Mucosa of stomach (tissue), 1 donor: ENCODE measurements around the gene IGSF23.

Source experiments
- H3K27me3 ChIP-seq: one replicate; pipeline ENCODE4 v1.7.0; 2013; ENCODE audit warnings: mild to moderate bottlenecking, low read length; ENCODE audit not compliant: control insufficient read depth, insufficient read depth
- H3K36me3 ChIP-seq: one replicate; pipeline ENCODE4 v1.7.0; 2013; ENCODE audit warnings: low read length; ENCODE audit not compliant: control insufficient read depth, insufficient read depth
- H3K4me1 ChIP-seq: one replicate; pipeline ENCODE4 v1.7.0; 2013; ENCODE audit warnings: mild to moderate bottlenecking, low read length; ENCODE audit not compliant: control insufficient read depth, insufficient read depth
- H3K4me3 ChIP-seq: one replicate; pipeline ENCODE4 v1.7.0; 2013; ENCODE audit warnings: low read length
- H3K9ac ChIP-seq: one replicate; pipeline ENCODE4 v1.7.0; 2013; ENCODE audit warnings: mild to moderate bottlenecking, low read length, moderate library complexity
- H3K9me3 ChIP-seq: one replicate; pipeline ENCODE4 v1.7.0; 2013; ENCODE audit warnings: mild to moderate bottlenecking, low read length, moderate library complexity; ENCODE audit not compliant: control insufficient read depth
- donor health status: Pancreatic carcinoma.

The IGSF23 gene

DNA sequence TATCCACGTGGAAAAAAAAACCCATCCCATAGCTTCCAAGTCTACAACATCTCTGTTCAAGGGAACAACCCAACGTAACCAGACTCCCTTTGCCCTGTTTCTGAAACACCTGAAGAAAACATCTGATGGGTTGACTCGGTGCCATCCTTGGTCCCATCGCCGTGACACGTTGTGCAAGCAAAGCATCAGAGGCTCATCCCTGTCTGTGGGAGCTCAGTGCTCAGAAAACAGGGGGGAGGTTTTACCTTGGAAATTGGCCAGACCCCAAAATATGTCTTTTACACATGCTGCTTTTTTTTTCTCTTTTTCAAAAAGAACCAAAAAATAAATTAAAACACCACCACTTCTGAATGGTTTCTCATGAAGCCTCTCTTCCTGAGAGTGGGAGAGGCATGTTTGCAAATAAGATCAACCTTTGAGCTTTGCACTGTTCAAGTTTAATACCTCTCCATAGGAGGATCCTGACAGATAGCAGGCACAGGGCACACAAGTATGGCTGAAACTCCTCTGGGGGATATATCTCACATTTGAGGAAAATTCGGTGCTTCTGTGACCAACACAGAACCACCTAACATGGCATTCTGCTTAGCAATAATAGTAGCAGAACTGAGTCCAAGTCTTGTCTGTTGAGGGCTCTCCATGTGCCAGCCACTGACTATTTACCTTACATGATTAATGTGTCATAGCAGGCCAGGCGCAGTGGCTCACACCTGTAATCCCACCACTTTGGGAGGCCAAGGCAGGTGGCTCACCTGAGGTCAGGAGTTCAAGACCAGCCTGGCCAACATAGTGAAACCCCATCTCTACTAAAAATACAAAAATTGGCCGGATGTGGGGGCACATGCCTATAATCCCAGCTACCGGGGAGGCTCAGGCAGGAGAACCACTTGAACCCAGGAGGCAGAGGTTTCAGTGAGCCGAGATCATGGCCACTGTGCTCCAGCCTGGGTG, 23.4 kb downstream of the IGSF23 start:
- Histone ChIP-seq H3K27me3 (no peaks in the 10 kb centered on the region), H3K4me3 (no peak overlapping the region), H3K36me3 (no peaks in the 10 kb centered on the region), H3K4me1 (peaks cover 16% of the 10 kb centered on the region), H3K9me3 (no peaks in the 10 kb centered on the region), H3K9ac (no peak overlapping the region)

DNA sequence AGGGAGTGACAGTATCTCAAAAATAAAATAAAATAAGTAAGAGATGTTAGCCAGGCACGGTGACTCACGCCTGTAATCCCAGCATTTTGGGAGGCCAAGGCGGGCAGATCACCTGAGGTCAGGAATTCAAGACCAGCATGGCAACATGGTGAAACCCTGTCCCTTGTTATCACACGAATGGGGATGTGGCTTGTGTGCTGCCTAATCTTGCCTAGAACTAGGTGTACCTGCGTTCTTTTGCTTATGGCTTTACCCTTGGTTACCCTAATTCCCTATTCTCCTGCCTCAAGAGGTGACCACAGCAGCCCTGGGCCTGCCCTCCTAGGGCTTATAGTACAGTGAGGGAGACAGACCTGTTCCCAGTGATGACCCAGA, 24.0 kb downstream of the IGSF23 start:
- Histone ChIP-seq H3K9me3 (no peaks in the 10 kb centered on the region), H3K9ac (no peak overlapping the region), H3K27me3 (no peaks in the 10 kb centered on the region), H3K4me3 (no peak overlapping the region), H3K36me3 (no peaks in the 10 kb centered on the region), H3K4me1 (peaks cover 16% of the 10 kb centered on the region)

DNA sequence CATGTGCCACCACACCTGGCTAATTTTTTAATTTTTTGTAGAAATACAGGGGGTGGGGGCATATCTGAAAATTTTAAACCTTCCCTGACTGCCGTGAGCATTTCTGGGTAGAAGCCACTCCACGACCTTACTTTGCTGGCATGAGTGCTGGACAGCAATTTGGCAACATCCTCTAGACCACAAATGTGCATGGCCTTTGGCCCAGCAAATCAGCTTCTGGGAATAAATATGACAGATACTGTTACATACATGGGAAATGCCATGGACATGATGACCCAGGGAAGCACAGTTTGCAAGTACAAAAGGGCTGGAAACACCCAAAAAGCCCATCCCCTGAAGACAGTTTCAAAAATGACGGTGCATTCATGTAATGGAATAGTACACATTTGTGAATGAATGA, 27.2 kb downstream of the IGSF23 start:
- Histone ChIP-seq H3K9ac (no peak overlapping the region), H3K27me3 (no peaks in the 10 kb centered on the region), H3K36me3 (no peaks in the 10 kb centered on the region), H3K4me3 (no peak overlapping the region), H3K9me3 (no peaks in the 10 kb centered on the region), H3K4me1 (peaks cover 16% of the 10 kb centered on the region)

DNA sequence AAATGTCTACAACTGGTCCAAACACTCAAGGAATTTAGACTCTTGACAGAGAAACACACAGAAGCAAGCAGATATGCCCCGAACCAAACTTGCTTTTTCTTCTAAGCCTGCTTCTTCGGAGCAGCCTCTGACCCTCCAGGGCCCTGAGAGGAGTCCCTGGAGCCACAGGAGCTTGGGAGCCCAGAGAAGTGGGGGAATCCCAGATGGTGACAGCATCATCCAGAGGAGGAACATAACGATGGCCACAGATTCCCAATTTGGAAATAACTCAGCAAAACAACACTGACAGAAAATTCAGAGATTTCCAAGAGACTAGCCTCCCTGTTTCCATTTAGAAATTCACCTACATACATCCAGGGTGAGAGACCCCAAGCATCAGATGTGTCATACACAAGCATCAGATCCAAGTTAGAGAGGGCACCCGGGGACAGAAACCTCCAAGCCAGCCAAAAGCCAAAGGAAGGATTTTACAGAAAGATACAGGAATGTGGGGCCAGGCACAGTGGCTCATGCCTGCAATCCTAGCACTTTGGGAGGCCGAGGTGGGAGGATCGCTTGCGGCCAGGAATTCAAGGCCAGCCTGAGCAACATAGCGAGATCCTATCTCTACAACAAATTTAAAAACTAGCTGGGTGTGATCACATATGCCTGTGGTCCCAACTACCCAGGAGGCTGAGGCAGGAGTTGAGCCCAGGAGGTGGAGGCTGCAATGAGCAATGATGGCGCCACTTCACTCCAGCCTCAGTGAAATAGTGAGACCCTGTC, 28.3 kb downstream of the IGSF23 start:
- Histone ChIP-seq H3K9me3 (no peaks in the 10 kb centered on the region), H3K27me3 (no peaks in the 10 kb centered on the region), H3K4me1 (peaks cover 11% of the 10 kb centered on the region), H3K4me3 (no peak overlapping the region), H3K9ac (no peak overlapping the region), H3K36me3 (no peaks in the 10 kb centered on the region)

DNA sequence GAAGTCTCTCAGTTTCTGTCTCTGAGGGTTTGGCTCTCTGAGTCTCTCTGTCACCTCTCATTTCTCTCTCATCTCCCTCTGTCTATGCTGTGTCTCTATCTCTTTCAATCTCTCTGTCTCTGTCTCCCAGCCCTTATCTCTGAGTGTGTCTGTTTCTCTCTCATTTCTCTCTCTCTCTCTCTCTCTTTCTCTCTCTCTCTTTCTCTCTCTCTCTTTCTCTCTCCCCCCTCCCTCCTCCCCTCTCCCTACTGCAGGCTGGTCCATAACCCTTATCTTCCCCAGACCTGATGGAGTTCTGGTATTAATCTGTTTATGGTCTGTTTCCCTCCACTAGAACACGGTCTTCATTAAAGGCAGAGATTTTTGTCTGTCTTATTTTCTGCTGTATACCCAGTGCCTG, 29.0 kb downstream of the IGSF23 start:
- no peaks in the 10 kb centered on the region for H3K36me3 ChIP-seq
- no peaks in the 10 kb centered on the region for H3K9me3 ChIP-seq
- no peak overlapping the region for H3K4me3 ChIP-seq
- no peaks in the 10 kb centered on the region for H3K27me3 ChIP-seq
- no peak overlapping the region for H3K9ac ChIP-seq
- H3K4me1 ChIP-seq = peaks cover 4% of the 10 kb centered on the region

DNA sequence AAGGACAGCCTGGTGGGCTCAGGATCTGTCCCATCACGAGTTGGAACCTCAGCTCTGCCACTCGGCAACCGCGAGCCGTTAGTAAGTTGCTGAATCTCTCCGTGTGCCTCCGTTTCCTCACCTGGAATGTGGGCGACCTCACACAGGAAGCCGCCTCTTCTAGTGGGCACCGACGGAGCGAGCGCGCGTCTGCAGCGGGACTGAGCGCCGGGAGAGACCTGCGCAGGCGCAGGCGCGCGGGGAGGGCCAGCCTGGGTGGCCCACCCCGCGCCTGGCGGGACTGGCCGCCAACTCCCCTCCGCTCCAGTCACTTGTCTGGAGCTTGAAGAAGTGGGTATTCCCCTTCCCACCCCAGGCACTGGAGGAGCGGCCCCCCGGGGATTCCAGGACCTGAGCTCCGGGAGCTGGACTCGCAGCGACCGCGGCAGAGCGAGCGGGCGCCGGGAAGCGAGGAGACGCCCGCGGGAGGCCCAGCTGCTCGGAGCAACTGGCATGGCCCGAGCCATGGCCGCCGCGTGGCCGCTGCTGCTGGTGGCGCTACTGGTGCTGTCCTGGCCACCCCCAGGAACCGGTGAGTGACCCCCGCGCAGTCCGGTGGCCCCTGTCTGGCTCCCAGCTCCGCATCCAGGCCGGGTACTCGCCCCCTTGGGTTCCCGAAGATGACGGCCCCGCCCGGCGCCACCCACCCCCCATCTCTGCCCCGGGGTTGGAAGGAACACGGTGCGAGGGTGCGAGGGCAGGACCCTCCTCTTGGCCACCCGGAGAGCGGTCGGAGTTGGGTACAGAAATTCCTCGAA, 30.4 kb downstream of the IGSF23 start, which contains the start of gene PVR:
Gene PVR (plus strand): TSS at position 306 of the 797 bp plus-strand sequence. CDS start 187 bp downstream, at position 493.
- Histone ChIP-seq H3K9me3 (no peaks in the 10 kb centered on the region), H3K27me3 (no peaks in the 10 kb centered on the region), H3K4me1 (no peaks in the 10 kb centered on the region), H3K4me3 (peak within 1 kb of the TSS; percentile 82), H3K9ac (peak within 1 kb of the TSS; percentile 86), H3K36me3 (no peaks in the 10 kb centered on the region)

DNA sequence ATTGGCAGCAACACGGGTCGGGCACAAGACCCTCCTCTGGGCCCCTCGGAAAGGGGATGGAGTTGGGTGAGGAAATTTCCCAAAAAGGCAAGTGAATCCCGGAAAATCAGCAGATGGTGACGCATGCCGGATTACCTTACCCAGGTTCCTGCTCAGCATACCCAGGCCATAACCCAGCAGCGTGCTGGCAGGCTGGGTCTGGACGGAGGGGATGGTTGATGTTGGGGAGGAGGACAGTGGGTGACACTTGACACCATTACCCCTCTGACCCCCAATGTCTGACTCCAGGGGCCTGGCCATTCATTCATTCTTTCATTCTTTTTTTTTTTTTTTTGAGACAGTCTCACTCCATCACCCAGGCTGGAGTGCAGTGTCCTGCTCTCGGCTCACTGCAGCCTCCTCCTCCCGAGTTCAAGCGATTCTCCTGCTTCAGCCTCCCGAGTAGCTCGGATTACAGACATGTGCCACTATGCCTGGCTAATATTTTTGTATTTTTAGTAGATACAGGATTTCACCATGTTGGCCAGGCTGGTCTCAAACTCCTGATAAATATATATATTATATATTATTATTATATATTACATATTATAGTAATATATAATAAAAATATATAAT, 31.1 kb downstream of the IGSF23 start:
- H3K36me3 ChIP-seq = peaks cover under 1% of the 10 kb centered on the region
- peak overlapping the region; percentile 82 for H3K4me3 ChIP-seq
- H3K9me3 ChIP-seq = no peaks in the 10 kb centered on the region
- no peaks in the 10 kb centered on the region for H3K27me3 ChIP-seq
- no peaks in the 10 kb centered on the region for H3K4me1 ChIP-seq
- peak overlapping the region; percentile 86 for H3K9ac ChIP-seq

DNA sequence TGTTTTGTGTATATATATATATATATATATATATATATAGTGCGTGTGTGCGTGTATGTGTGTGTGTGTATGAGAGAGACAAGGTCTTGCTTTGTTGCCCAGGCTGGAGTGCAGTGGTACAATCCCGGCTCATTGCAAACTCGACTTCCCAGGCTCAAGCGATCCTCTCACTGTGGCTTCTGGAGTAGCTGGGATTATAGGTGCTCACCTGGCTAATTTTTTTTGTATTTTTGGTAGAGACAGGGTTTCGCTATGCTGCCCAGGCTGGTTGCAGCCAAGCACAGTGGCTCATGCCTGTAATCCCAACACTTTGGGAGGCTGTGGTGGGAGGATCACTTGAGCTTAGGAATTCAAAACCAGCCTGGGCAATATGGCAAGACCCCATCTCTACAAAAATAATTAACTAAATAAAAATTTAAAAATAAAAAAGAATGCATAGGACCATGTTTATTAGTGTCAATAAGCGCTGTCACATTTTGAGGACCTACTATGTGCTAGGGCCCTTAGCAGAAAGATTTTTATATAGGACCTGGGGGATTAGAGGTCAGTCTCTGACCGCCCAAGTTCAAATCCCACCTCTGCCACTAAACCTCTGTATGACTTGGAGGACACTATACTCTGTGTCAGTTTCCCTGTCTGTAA, 32.2 kb downstream of the IGSF23 start:
- H3K4me1 ChIP-seq = no peaks in the 10 kb centered on the region
- H3K36me3 ChIP-seq = peaks cover 10% of the 10 kb centered on the region
- no peak overlapping the region for H3K9ac ChIP-seq
- no peak overlapping the region for H3K4me3 ChIP-seq
- no peaks in the 10 kb centered on the region for H3K27me3 ChIP-seq
- no peaks in the 10 kb centered on the region for H3K9me3 ChIP-seq

DNA sequence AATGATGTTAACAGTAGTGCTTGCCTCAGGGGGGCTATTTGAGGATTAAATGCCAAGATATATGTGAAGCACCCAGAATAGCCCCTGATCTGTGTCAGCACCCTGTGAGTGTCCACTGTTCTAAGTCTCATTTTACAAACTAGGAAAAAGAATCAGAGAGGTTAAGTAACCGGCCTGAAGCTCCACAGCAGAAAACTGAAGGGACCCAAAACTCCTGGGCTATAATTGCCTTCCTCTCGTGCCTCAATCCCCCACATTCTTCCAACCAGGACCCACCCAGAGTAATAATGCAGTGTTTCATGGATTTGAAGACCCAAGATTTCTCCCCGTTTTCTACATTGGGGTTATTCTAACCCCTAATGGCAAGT, 32.7 kb downstream of the IGSF23 start:
- H3K4me3 ChIP-seq = no peak overlapping the region
- no peaks in the 10 kb centered on the region for H3K27me3 ChIP-seq
- H3K9me3 ChIP-seq = no peaks in the 10 kb centered on the region
- no peak overlapping the region for H3K9ac ChIP-seq
- peaks cover 14% of the 10 kb centered on the region for H3K36me3 ChIP-seq
- H3K4me1 ChIP-seq = no peaks in the 10 kb centered on the region

DNA sequence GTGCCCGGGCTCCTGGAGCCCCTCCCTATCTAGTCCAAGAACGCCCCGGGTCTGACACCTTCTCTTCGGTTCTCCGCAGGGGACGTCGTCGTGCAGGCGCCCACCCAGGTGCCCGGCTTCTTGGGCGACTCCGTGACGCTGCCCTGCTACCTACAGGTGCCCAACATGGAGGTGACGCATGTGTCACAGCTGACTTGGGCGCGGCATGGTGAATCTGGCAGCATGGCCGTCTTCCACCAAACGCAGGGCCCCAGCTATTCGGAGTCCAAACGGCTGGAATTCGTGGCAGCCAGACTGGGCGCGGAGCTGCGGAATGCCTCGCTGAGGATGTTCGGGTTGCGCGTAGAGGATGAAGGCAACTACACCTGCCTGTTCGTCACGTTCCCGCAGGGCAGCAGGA, 33.8 kb downstream of the IGSF23 start:
- Histone ChIP-seq H3K9ac (no peak overlapping the region), H3K9me3 (no peaks in the 10 kb centered on the region), H3K4me3 (no peak overlapping the region), H3K4me1 (no peaks in the 10 kb centered on the region), H3K36me3 (peaks cover 20% of the 10 kb centered on the region), H3K27me3 (no peaks in the 10 kb centered on the region)

DNA sequence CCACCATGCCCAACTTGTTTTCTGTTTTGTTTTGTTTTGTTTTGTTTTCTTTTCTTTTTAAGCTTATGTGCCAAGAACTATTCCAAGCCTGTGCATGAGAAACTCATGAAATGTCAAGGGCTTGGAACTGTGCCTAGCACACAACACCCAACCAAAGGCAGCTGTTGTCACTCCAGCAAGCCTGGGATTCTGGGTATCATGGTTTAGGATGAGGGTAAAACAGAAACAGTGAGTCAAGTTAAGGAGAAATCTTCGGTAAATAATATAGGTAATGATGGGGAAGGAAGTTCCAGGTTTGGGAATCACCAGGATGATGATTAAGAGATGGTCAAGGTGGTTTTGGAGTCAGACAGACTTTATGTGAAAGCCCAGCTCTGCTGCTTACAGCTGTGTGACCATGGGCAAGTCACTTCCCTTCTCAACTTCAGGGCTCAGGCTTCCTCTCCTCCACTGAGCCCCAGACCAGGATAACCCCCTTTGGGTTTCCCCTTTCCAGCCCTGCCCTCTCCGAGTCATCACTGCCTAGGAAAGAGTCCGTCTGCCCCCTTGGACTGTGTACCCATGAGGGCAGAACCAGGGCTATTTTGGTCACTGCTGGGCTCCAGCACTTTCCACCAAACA, 35.4 kb downstream of the IGSF23 start:
- no peak overlapping the region for H3K9ac ChIP-seq
- peaks cover 28% of the 10 kb centered on the region for H3K36me3 ChIP-seq
- H3K27me3 ChIP-seq = no peaks in the 10 kb centered on the region
- H3K4me1 ChIP-seq = no peaks in the 10 kb centered on the region
- no peaks in the 10 kb centered on the region for H3K9me3 ChIP-seq
- no peak overlapping the region for H3K4me3 ChIP-seq
